SK-MEL-5 (cell line): ENCODE measurements around the gene NTN1. TPM values are rescaled to one million over a fixed set of nuclear protein-coding genes. Genes with fewer than 3 reads are reported as not detected.

ENCODE experiments used
- DNase-seq: peaks from one replicate; pipeline ENCODE4 v3.0.0-alpha.2; 2016; ENCODE audit warnings: low read depth, low spot score
- in situ Hi-C: cut with HindIII; loops from 2 replicates; pipeline ENCODE4 v1.10.0; 2016; ENCODE audit warnings: low sequenced_read_pairs, high pct_unique_total_duplicates, low pct_unique_long_range_greater_than_20kb
- total RNA-seq: library from RNA; depleted of rRNA; stranded (reverse); fragments of >200 nt; shearing (Covaris generic); gene quantifications from 2 replicates; pipeline ENCODE4 v1.2.3, GENCODE V29; 2014

The NTN1 gene
- total RNA-seq, 1 experiment from 2014 or later = 5.9 TPM

DNA sequence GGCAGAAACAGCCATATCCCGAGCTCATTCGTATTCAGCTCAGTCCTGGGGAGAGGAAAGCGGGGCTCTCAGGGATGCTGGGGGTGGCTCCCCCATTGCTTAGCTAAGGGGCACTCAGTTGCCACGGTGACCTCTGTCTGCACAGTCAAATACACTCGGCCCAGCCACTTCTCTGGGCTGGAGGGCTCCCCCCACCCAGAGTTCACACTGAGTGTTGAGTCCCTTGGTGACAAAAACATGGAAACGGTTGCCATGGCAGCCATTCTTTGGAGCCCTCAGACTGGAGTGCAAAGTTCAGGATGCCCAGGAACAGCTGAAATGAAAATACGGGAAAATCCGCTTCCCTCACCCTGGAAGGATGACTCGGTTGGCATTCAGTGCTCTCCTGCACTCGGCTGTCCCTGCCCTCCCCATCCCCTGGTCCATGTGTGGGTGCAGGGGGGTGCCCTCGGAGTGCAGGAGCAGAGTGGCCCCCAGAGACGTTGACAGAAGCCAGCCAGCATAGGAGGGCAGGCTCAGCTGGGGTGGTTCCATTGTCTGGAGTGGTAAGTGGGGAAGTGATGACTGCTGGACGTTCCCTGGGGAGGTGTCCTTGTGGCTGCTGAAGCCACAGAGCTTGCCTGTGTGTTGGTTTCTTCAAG lies 216.5 kb downstream of the NTN1 start:
- no peak for DNase-seq
- in situ Hi-C loops = no loop called here

DNA sequence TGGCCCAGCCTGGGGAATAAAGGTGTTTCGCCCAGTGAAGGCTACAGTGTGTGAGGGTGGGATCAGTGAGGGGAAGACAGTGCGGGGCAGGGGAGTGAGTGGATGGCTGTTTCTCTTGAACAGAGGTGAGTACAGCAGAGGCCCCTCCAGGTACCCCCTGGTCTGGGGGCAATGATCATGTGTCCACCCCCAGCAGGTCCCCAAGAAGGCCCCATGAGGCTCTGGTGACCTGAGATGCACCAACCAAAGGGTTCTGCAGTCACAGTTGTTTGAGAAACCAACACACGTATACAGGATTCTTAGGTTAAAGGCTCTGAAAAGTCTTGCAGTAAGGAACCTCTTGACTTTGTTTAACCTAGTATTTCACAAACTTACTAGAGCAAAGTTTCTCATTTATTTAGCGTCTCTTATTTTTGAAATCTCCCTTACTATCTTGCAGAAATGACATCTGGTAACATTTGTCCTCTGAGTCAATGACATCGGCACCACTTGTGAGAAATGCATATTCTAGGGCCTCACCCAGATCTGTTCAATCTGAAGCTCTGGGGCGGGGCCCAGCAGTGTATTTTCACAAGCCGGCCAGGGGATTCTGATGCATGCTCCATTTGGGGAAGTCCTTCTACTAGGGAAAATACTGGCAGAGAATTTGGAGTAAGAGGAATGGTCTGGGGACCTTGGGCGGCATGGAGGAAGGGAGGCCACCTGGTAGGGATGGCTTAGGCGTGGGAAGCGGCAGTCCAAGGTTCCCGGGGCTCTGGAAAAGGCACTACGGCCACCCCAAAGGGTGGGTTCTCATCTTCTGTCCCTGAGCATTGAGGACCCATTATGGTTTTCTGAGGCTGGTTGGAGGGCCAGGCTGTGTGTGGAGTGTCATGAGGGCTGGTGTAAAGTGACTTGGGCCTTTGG lies 217.3 kb downstream of the NTN1 start:
- no peak for DNase-seq
- in situ Hi-C loops = no loop called here

- DNase-seq = no peak
- in situ Hi-C loops = no loop called here
These were observed 218.0 kb downstream of the NTN1 start for GRCh38 chr17:9239246-9239792.

GRCh38 chr17:9239793-9240658 lies 218.7 kb downstream of the NTN1 start:
- in situ Hi-C loops = no loop called here
- no peak for DNase-seq

GRCh38 chr17:9240659-9241370 lies 219.5 kb downstream of the NTN1 start:
- no peak for DNase-seq
- in situ Hi-C loops = no loop called here

DNA sequence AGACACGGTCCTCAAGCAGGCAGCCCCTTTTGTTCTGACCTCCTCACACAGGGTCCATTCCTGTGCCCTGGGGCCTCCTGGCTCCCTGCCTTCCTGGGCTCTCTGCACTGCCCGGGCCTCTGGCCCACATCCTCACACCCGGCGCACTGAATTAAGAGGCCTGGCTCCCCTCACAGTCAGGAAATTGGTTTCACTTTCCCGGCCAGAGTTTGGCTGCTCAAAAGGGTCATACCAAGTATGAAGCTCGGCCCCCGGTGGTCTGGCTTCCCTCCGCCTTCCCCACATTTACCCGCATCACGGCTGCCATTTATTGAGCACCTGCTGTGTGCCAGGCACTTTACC lies 220.0 kb downstream of the NTN1 start:
- DNase-seq = no peak
- in situ Hi-C loops = no loop called here

DNA sequence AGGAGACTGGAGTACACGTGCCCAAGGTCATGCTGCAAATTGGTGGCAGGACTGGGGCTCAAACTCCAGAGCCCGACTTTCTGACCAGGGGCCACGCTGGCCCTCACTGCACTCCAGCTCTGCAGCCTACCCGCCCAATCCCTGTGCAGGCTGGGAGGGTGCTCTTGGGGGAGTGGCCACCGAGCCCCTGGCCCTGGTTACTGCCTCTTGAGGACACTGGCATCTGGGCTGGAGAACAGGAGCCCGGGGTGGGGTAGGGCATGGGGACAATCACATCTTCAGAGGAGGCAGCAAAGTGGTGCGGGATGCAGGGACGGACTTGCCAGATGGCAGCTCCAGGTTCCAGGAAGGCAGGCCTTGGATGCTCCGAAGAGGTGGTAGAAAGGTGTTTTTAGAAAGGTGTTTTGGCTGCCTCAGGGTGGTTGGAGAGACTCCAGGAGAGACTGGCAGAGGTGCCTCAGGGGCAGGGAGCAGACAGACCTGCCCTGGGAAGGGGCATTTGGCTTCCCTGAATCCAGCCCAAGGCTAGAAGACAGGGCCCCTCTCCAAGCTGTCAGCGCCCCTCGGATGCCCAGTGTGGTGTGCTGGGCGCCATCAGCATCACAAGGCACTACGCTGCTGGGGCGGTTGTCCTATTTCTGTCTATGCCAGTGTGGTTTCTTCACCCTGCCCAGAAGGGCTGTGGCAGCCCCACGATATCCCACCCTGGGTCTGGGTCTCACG lies 220.6 kb downstream of the NTN1 start:
- in situ Hi-C loops = no loop called here

GRCh38 chr17:9242497-9242881 lies 221.2 kb downstream of the NTN1 start:
- DNase-seq = no peak
- in situ Hi-C loops = no loop called here

More for the DNA sequence above, 220.6 kb downstream of the NTN1 start:
- DNase-seq = no peak

DNA sequence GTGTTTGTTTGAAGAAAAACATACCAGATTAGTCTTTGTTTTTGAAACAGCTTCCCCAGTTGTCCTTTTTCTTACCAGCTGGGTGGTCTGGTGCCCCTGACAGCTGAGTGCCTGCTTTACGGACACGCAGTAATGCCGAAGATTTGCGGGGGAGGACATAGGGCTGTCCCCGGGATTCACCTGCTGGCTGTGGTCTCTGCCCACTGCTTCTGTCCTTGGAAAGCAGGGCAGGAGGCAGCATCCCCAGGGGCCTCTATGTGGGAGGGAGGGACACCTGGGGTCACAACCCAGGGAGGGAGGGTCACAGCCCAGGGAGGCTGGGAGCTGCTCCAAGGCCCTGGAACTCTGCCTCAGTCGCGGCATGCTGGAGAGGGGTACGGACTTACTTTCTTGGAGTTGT lies 221.7 kb downstream of the NTN1 start:
- no peak for DNase-seq
- in situ Hi-C loops = no loop called here

DNA sequence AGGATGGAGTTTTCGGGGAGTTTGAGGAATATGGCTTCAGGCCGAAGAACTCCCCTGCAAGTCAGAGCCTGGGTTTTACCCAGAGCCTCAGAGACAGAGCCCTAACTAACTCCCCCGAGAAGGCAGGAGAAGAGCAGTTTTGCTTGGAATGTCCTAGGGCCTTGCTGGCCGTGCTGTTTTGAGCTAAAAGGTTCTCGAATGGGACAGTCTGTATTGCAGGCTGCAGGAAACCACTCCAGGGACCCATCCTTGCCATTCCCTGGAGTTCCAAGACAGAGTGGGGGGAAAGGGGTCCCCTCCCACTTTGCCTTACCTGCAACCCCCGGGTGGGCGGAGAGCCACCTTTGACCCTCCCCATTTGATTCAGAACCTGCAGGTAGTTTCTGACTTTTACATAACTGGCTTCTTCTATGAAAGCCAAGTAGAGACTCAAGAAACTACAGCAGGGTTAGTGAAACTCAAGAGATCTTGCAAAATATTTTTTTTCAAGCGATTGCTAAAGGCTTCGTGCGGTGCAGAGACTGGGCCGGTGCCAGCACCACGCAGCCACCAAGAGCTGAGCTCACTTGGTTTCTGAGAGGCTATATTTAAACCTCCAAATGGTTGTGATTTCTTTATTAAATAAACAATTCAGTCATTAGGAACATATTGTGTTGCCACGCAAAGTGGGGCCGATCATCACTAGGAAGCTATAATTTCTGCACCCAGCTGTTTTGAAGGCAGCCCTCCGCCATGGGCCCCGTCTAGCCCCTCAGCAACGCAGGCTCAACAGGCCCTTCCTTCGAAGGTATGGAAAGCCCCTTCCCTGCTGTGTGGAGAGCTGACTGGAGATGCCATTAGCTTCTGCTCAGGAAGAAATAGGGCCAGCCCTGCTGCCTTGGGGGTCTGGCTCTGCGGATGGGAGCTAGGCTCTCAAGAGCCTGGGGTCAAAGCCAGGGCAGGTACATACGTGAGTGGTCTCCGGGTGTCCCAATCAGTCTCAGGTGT lies 223.0 kb downstream of the NTN1 start:
- no peak for DNase-seq
- in situ Hi-C loops = no loop called here

DNA sequence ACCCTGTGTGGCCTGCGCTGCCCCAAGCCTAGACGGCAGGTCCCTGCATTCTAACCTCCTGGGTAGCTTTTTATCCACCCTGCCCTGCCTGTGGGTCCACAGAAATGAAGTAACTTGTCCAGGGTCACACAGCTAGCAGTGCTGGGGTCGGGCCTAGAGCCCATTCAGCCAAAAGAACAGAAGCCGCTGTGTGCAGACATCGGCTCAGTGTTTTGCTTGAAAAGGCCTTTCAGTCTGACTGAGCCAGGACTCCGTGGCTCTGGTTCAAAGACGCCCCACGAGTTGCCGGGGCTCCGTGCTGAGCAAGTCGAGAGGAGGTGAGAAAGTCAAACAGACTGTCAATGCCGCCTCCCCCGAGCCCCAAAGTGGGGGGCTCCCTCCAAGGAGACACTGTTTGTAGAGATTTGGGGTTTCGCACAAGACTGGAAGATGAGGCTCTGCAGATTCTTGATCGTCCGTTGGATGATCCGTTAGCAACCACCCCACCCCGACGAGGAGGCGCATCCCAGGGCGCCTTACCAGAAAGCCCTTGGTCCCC lies 226.2 kb downstream of the NTN1 start:
- no peak for DNase-seq
- in situ Hi-C loops = no loop called here

- DNase-seq = no peak
- in situ Hi-C loops = no loop called here
These were observed 228.1 kb downstream of the NTN1 start for GRCh38 chr17:9249245-9249953.

DNA sequence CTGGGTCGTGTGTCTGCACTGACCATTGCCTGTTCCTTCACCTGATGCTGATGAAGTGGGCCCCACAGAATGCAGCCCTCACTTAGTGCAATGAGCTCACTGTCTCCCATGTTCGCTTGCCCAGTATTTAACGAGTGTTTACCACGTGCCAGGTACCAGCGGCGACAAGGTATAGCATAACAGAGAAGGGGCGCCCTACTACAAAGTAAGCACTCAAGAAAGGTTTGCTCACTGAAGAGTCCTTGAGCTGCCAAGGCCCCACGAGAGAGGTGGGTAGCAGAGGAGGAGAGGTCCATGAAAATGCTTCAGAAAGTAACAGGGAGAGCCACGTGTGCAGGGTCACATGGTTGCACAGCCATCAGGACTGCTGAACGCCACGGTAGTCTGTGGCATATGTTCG lies 230.0 kb downstream of the NTN1 start:
- no peak for DNase-seq
- in situ Hi-C loops = no loop called here

- in situ Hi-C loops = no loop called here
- DNase-seq = no peak
These were observed 232.0 kb downstream of the NTN1 start for GRCh38 chr17:9253308-9253707.

- in situ Hi-C loops = no loop called here
These were observed 233.5 kb downstream of the NTN1 start for GRCh38 chr17:9254841-9255240.

More at GRCh38 chr17:9254841-9255240, 233.5 kb downstream of the NTN1 start:
- DNase-seq = no peak
